Naive B cell (primary cell): ENCODE results near the gene FXYD4. TPM values are rescaled to one million over a fixed set of nuclear protein-coding genes. Genes with fewer than 3 reads are reported as not detected.

Experiments used
- ATAC-seq, 2 donors: fragments of 150-1000 bp; cut with Tn5 transposase; 2 replicates each; pipeline ENCODE4 v1.10.0; 2021; ENCODE audit warnings: low read depth in 2 of 2, mild to moderate bottlenecking in 2 of 2, moderate library complexity in 2 of 2
- DNase-seq: peaks from one replicate; pipeline ENCODE4 v3.0.0; 2022
- H3K27ac Mint-ChIP-seq, 6 donors: one replicate each; pipeline ENCODE4 v1.8.0; 2020 to 2022; ENCODE audit warnings: mild to moderate bottlenecking in 6 of 6, mixed read lengths in 6 of 6, moderate library complexity in 5 of 6, inconsistent platforms in 2 of 6
- H3K27me3 Mint-ChIP-seq, 3 donors: one replicate each; pipeline ENCODE4 v1.8.0; 2021 to 2022; ENCODE audit warnings: mixed read lengths in 3 of 3, mild to moderate bottlenecking in 1 of 3
- H3K36me3 Mint-ChIP-seq, 2 donors: one replicate each; pipeline ENCODE4 v1.8.0; 2020 to 2022; ENCODE audit warnings: mixed read lengths in 2 of 2, inconsistent platforms in 1 of 2, mild to moderate bottlenecking in 1 of 2
- H3K4me1 Mint-ChIP-seq, 3 donors: one replicate each; pipeline ENCODE4 v1.8.0; 2020 to 2022; ENCODE audit warnings: mixed read lengths in 3 of 3, inconsistent platforms in 1 of 3, mild to moderate bottlenecking in 1 of 3, moderate library complexity in 1 of 3
- H3K4me3 Mint-ChIP-seq, 8 donors: one replicate each; pipeline ENCODE4 v1.8.0; 2020 to 2022; ENCODE audit warnings: mild to moderate bottlenecking in 8 of 8, mixed read lengths in 8 of 8, moderate library complexity in 8 of 8, inconsistent platforms in 2 of 8
- H3K9me3 Mint-ChIP-seq, 7 donors: one replicate each; pipeline ENCODE4 v1.8.0; 2020 to 2022; ENCODE audit warnings: mixed read lengths in 7 of 7, mild to moderate bottlenecking in 5 of 7, inconsistent platforms in 2 of 7, moderate library complexity in 1 of 7
- polyA plus RNA-seq, 6 donors: library from polyadenylated mRNA; unstranded; fragments of 300-500 nt; fragmentation: Illumina TruSeq; gene quantifications; one replicate each; pipeline ENCODE4 v1.2.3, GENCODE V29; 2021; ENCODE audit warnings: low read depth in 6 of 6

FXYD4 gene
- polyA plus RNA-seq, 6 donors from 2014 or later, result not detected

DNA sequence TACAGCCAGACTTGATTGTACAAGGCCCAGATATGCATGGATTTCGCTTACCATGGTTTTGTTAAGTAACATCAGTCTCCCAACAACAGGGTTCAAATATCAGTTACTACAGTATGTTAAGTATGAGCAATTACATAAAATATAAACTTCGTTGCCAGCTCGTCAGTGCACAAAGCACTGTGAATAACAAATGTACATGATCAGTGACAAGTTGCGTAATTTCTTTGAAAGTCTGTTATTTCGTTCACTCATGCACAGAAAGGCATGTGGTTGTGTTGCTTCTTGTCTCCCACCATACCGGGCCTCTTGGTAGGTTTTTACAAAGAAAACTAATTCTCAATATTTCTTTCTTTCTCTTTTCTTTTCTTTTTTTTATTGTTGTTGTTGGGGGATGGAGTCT, 53.0 kb downstream of the FXYD4 start:
- peak overlapping the region in 1 of 8 donors; percentile 56 for H3K4me3 Mint-ChIP-seq
- no peaks in the 10 kb centered on the region for H3K9me3 Mint-ChIP-seq
- H3K27ac Mint-ChIP-seq, result no peak overlapping the region
- H3K27me3 Mint-ChIP-seq, result no peaks in the 10 kb centered on the region
- peaks cover 17 to 42% (median 21%) of the 10 kb centered on the region in 3 donors for H3K4me1 Mint-ChIP-seq
- ATAC-seq (no peak), DNase-seq (no peak)
- H3K36me3 Mint-ChIP-seq, result no peaks in the 10 kb centered on the region

Other genes starting within 250 kb of the FXYD4 start
- gene CSGALNACT2, start 233.2 kb upstream of the FXYD4 start, polyA plus RNA-seq, result 10 to 100 TPM in 5 of 6 donors, 1 to 10 TPM in 1; 10.0 to 16.0 (median 12.4) TPM
- under 1 TPM in 5 of 6 donors, not detected in 1; 0.21 to 0.73 (median 0.37) TPM for gene RASGEF1A, start 104.6 kb upstream of the FXYD4 start, polyA plus RNA-seq
- 100 to 1,000 TPM; 166 to 228 (median 215) TPM for gene HNRNPF, start 37.5 kb downstream of the FXYD4 start, polyA plus RNA-seq
- gene ZNF487, start 65.5 kb downstream of the FXYD4 start, polyA plus RNA-seq, result 10 to 100 TPM in 2 of 6 donors, 1 to 10 TPM in 4; 5.6 to 18.3 (median 9.2) TPM
- 10 to 100 TPM in 1 of 6 donors, 1 to 10 TPM in 5; 1.9 to 14.1 (median 3.0) TPM for gene ZNF239, start 203.0 kb downstream of the FXYD4 start, polyA plus RNA-seq
- gene ZNF485, start 234.8 kb downstream of the FXYD4 start, polyA plus RNA-seq, result 1 to 10 TPM; 3.7 to 9.4 (median 7.4) TPM